Measurements from ENCODE around the gene RUBCNL. TPM values are rescaled to one million over a fixed set of nuclear protein-coding genes. Genes with fewer than 3 reads are reported as not detected.
A peak's percentile ranks its signal among the peaks of the same experiment; 100 is the strongest.

RUBCNL gene
- total RNA-seq, 2 donors from 2014 or later = 2.1 to 2.3 TPM

GRCh38 chr13:46360604-46361003 is 26.4 kb downstream of the RUBCNL start:
- H3K4me1 ChIP-seq = no peaks in the 10 kb centered on the region
- no peaks in the 10 kb centered on the region for H3K27me3 ChIP-seq
- no peak overlapping the region for H3K4me3 ChIP-seq
- WGBS, 2 donors = 88 to 92% methylated on average over 3 of the region's 3 CpGs
- H3K9me3 ChIP-seq = no peaks in the 10 kb centered on the region
- TF ChIP-seq POLR2A (IDR thresholded peaks at IDR 0.05) (no peak), CTCF (IDR thresholded peaks at IDR 0.05) (no peak)
- no peaks in the 10 kb centered on the region for H3K36me3 ChIP-seq (replicated peaks in 1 of 2; ENCODE audit: insufficient read depth in 1 of 2, low read depth in 2 of 2)
- intact Hi-C loops (cut with DNase I) = no loop called here
- H3K27ac ChIP-seq = no peak overlapping the region
- DNase-seq = no peak
- no peak for ATAC-seq

DNA sequence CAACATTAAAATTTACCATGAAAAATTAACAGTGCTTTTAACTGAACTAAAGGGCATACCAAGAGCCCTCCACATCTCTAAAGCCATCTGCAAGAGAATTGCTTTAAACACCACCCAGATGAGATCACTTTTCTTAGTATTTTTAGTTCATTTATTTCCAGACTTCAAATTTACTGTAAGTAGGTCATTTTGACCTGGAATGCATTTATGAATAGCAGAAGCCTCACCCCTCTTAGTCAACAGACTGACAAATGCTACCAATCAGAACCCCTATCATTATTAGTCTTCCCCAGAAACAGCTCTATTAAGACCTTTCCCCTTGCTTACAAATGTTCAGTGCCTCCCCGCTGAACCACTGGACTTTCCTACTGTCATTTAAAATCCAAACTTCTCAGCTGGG is 27.3 kb downstream of the RUBCNL start:
- 81 to 94% methylated on average over 1 of the region's 1 CpG for WGBS, 2 donors
- DNase-seq (no peak), ATAC-seq (no peak)
- intact Hi-C loops (cut with DNase I) = no loop called here
- H3K9me3 ChIP-seq = no peaks in the 10 kb centered on the region
- TF ChIP-seq POLR2A (IDR thresholded peaks at IDR 0.05) (no peak), CTCF (IDR thresholded peaks at IDR 0.05) (no peak)
- no peaks in the 10 kb centered on the region for H3K4me1 ChIP-seq
- H3K36me3 ChIP-seq (replicated peaks in 1 of 2; ENCODE audit: insufficient read depth in 1 of 2, low read depth in 2 of 2) = no peaks in the 10 kb centered on the region
- no peak overlapping the region for H3K4me3 ChIP-seq
- H3K27ac ChIP-seq = no peak overlapping the region
- no peaks in the 10 kb centered on the region for H3K27me3 ChIP-seq

DNA sequence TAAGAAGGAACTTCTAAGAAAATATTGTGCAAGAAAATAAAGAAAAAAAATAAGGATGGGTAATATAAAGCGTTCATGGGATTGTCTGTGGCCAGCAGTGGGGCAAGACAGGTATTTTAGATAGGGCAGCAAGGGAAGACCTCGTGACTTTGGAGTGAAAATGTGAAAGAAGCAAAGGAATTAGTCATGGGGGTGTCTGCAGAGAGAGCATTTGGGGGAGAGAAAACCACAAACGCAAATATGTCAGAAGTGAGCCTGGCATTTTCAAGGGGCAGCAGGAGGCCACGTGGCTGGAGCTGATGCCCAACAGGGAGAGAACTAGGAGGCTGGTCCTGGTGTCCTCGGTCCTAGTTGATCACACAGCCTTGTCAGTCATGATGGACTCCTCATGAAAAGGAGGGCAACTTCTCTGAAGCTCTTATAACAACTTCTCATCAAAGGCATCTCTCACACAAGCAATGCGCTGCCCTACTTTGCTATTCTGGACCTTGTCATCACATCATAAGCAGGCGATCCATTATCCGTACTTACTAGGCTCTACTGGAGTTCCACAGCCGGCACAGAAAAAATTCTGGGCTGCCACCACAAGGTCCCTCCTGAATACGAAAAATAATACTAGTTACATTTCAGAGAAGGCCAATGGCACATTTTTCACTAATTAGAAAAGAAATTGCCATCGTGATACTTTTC is 31.0 kb downstream of the RUBCNL start:
- intact Hi-C loops (cut with DNase I) = no loop called here
- H3K36me3 ChIP-seq (replicated peaks in 1 of 2; ENCODE audit: insufficient read depth in 1 of 2, low read depth in 2 of 2) = no peaks in the 10 kb centered on the region
- H3K27ac ChIP-seq = no peak overlapping the region
- ATAC-seq = no peak
- no peak overlapping the region for H3K4me3 ChIP-seq
- WGBS, 2 donors = 85 to 86% methylated on average over 11 of the region's 11 CpGs
- TF ChIP-seq CTCF (IDR thresholded peaks at IDR 0.05) (no peak), POLR2A (IDR thresholded peaks at IDR 0.05) (no peak)
- no peaks in the 10 kb centered on the region for H3K27me3 ChIP-seq
- no peak for DNase-seq
- H3K4me1 ChIP-seq = no peaks in the 10 kb centered on the region
- no peaks in the 10 kb centered on the region for H3K9me3 ChIP-seq

DNA sequence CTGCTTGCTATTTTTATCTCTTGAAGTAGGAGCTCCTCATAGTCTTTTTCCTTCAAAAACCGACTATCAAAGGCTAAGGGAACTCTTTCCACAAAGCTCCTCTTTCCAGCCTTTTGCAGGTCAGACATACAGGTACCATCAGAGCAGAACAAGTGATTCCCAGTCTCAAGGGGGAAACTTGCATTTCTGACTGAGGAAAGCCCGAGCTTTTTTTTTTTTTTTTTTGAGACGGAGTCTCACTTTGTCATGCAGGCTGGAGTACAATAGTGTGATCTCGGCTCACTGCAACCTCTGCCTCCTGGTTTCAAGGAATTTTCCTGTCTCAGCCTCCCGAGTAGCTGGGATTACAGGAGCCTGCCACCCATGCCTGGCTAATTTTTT is 32.0 kb downstream of the RUBCNL start:
- no peak for DNase-seq
- H3K27me3 ChIP-seq = no peaks in the 10 kb centered on the region
- intact Hi-C loops (cut with DNase I) = no loop called here
- H3K4me3 ChIP-seq = no peak overlapping the region
- whole genome bisulfite sequencing, 2 donors = 79 to 84% methylated on average over 5 of the region's 5 CpGs
- no peaks in the 10 kb centered on the region for H3K9me3 ChIP-seq
- TF ChIP-seq POLR2A (IDR thresholded peaks at IDR 0.05) (no peak), CTCF (IDR thresholded peaks at IDR 0.05) (no peak)
- ATAC-seq = no peak
- peak overlapping the region in 1 of 4 donors; percentile 24 for H3K27ac ChIP-seq
- no peaks in the 10 kb centered on the region for H3K4me1 ChIP-seq
- H3K36me3 ChIP-seq (replicated peaks in 1 of 2; ENCODE audit: insufficient read depth in 1 of 2, low read depth in 2 of 2) = no peaks in the 10 kb centered on the region

All from body of pancreas (tissue), 4 donors.